GM18951 (cell line): Measurements from ENCODE around the gene ADIPOR1.

Experiments
- POLR2A ChIP-seq: IDR thresholded peaks from 4 replicates; pipeline ENCODE4 v1.6.1; 2011; ENCODE audit warnings: mild to moderate bottlenecking; ENCODE audit not compliant: insufficient read length, insufficient read depth; ENCODE audit errors: extremely low read depth
- in situ Hi-C: fragments of 300-500 bp; cut with MboI; formaldehyde crosslinking; loops from one replicate; pipeline ENCODE4 v1.12.0; 2022; ENCODE audit warnings: low sequenced_read_pairs, mixed read lengths, inconsistent platforms; ENCODE audit not compliant: unreplicated experiment

Gene ADIPOR1

DNA sequence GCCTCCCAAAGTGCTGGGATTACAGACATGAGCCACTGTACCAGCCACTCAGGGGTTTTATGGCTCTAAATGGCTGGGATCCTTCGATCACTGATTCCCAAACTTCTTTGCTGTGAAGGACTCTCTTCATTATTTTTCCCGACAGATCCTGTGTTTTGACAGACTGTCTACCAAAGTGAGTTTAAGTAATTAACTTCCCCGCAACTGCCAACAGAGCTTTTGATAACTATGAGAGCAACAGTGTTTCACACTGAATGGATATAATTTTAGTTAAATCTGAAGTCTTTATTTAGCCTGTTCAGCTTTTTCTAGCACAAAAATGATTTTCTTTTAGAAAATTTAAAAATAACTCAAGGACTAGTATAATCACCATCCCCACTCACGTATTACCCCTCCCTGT lies 56.6 kb downstream of the ADIPOR1 start:
- in situ Hi-C loops, result no loop called here
- TF ChIP-seq POLR2A, result no peak

DNA sequence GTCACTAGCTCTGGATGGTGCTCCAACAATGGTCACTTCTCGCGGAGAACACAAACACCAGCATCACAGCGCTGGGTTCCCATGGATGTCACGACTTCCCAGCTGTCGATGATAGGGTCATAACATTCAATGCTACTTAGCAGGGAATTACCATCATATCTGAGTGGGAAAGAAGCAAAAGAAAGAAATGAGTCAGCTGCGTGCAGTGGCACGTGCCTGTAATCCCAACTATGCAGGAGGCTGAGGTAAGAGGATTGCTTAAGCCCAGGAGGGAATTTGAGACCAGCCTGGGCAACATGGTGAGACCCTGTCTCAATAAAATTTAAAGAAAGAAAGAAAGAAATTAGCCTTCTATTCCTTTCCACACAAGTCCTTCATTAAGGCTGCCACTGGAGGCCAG lies 65.6 kb downstream of the ADIPOR1 start:
- in situ Hi-C loops, result no loop called here
- TF ChIP-seq POLR2A, result no peak
